SK-MEL-5 (cell line): Measurements from ENCODE around the gene LSP1. TPM values are rescaled to one million over a fixed set of nuclear protein-coding genes. Genes with fewer than 3 reads are reported as not detected.

Source experiments
- DNase-seq: peaks from one replicate; pipeline ENCODE4 v3.0.0-alpha.2; 2016; ENCODE audit warnings: low read depth, low spot score
- in situ Hi-C: cut with HindIII; loops from 2 replicates; pipeline ENCODE4 v1.10.0; 2016; ENCODE audit warnings: low sequenced_read_pairs, high pct_unique_total_duplicates, low pct_unique_long_range_greater_than_20kb
- total RNA-seq: library from RNA; depleted of rRNA; stranded (reverse); fragments of >200 nt; shearing (Covaris generic); gene quantifications from 2 replicates; pipeline ENCODE4 v1.2.3, GENCODE V29; 2014

Gene LSP1
- total RNA-seq, 1 experiment from 2014 or later = not detected

GRCh38 chr11:1924181-1924580 lies 71.3 kb downstream of the LSP1 start:
- in situ Hi-C loops = no loop called here
- DNase-seq = no peak

- in situ Hi-C loops = no loop called here
- no peak for DNase-seq
Observed at GRCh38 chr11:1924646-1925372, 71.9 kb downstream of the LSP1 start.

- DNase-seq = no peak
- in situ Hi-C loops = no loop called here
Observed at GRCh38 chr11:1925373-1926155, 72.7 kb downstream of the LSP1 start.

- no peak for DNase-seq
- in situ Hi-C loops = no loop called here
Observed at GRCh38 chr11:1926156-1927025, 73.5 kb downstream of the LSP1 start.

GRCh38 chr11:1927026-1927847 lies 74.4 kb downstream of the LSP1 start:
- in situ Hi-C loops = no loop called here
- DNase-seq = no peak

- no peak for DNase-seq
- in situ Hi-C loops = no loop called here
Observed at GRCh38 chr11:1927848-1928469, 75.1 kb downstream of the LSP1 start.

- no peak for DNase-seq
- in situ Hi-C loops = no loop called here
Observed at GRCh38 chr11:1928470-1928890, 75.6 kb downstream of the LSP1 start.

- in situ Hi-C loops = no loop called here
- no peak for DNase-seq
Observed at GRCh38 chr11:1928891-1929541, 76.1 kb downstream of the LSP1 start.

- DNase-seq = no peak
- in situ Hi-C loops = no loop called here
Observed at GRCh38 chr11:1929621-1930461, 77.0 kb downstream of the LSP1 start.

GRCh38 chr11:1930462-1930830 lies 77.6 kb downstream of the LSP1 start:
- no peak for DNase-seq
- in situ Hi-C loops = no loop called here

GRCh38 chr11:1931341-1932104 lies 78.6 kb downstream of the LSP1 start:
- DNase-seq = no peak
- in situ Hi-C loops = no loop called here

GRCh38 chr11:1932105-1932480 lies 79.2 kb downstream of the LSP1 start:
- DNase-seq = no peak
- in situ Hi-C loops = no loop called here

- in situ Hi-C loops = no loop called here
Observed at GRCh38 chr11:1932681-1933080, 79.8 kb downstream of the LSP1 start.

GRCh38 chr11:1933416-1934334 lies 80.8 kb downstream of the LSP1 start:
- in situ Hi-C loops = no loop called here
- no peak for DNase-seq

More at GRCh38 chr11:1932681-1933080, 79.8 kb downstream of the LSP1 start:
- no peak for DNase-seq
